Measurements from ENCODE around the gene PPP4R1.
A peak's percentile ranks its signal among the peaks of the same experiment; 100 is the strongest.

PPP4R1 gene, protein sequence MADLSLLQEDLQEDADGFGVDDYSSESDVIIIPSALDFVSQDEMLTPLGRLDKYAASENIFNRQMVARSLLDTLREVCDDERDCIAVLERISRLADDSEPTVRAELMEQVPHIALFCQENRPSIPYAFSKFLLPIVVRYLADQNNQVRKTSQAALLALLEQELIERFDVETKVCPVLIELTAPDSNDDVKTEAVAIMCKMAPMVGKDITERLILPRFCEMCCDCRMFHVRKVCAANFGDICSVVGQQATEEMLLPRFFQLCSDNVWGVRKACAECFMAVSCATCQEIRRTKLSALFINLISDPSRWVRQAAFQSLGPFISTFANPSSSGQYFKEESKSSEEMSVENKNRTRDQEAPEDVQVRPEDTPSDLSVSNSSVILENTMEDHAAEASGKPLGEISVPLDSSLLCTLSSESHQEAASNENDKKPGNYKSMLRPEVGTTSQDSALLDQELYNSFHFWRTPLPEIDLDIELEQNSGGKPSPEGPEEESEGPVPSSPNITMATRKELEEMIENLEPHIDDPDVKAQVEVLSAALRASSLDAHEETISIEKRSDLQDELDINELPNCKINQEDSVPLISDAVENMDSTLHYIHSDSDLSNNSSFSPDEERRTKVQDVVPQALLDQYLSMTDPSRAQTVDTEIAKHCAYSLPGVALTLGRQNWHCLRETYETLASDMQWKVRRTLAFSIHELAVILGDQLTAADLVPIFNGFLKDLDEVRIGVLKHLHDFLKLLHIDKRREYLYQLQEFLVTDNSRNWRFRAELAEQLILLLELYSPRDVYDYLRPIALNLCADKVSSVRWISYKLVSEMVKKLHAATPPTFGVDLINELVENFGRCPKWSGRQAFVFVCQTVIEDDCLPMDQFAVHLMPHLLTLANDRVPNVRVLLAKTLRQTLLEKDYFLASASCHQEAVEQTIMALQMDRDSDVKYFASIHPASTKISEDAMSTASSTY

DNA sequence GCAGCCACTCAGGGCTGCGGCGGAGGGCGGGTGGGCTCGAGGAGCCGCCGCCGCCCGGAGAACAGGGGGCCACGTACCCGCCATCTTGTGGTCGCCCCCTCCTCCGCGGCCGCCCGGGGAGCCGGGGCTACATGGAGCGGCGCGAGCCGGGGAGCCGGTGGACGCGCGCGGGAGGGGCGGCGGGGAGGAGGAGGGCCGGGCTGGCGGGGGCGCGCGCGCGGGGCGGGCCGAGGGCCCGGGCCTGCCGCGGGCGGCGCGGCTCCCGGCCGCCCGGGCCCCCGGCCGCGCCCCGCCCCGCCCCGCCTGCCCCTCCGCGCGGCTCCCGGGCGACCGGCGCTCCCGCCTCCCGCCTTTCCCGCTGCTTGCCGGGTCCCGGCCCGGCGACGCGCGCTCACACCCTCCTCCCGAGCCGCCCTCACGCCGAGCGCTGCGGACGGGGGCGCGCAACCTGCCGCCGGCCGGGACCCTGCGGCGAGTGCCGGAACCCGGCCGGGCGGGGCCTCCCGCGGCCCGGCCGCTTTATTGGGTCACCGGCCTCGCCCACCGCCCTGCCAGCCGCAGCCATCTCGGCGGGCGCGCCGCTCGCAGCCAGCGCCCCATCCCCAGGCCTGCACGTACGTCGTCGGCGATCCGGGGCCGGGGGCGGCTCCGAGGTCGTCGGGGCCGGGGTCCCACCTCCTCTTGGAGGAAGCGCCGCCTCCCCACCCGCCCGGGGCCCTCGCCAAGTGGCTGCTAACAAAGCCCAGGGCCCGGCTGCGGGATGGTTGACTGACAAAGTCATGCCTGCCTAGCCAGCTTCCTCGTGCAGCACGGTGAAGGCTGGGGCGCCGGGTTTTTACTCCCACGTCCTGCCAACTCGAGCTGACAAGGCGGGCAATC, at the start of gene PPP4R1:
PPP4R1 (minus strand) TSS at position 159 of the 879 bp plus-strand sequence; CDS start at position 84, 75 bp downstream.
- Histone ChIP-seq H3K27ac (peak within 1 kb of the TSS; percentile 76), H3K36me3 (ENCODE audit: insufficient read depth) (no peaks in the 10 kb centered on the region), H3K9ac (peak within 1 kb of the TSS; percentile 83), H2AFZ (ENCODE audit: low read depth) (peak within 1 kb of the TSS; percentile 66; the same call in 1 of the 2 replicates), H4K20me1 (ENCODE audit: insufficient read depth) (no peaks in the 10 kb centered on the region), H3K4me3 (IDR thresholded peaks at IDR 0.05; ENCODE audit: insufficient read depth, low read depth, low read length) (no peak within 1 kb of the TSS), H3K79me2 (ENCODE audit: insufficient read depth, low read depth) (peaks cover 40% of the 10 kb centered on the region), H3K27me3 (ENCODE audit: insufficient read depth, low read depth) (no peaks in the 10 kb centered on the region), H3K4me1 (ENCODE audit: low read depth, poor library complexity, severe bottlenecking) (peaks cover 41% of the 10 kb centered on the region), H3K4me2 (peak within 1 kb of the TSS; percentile 93)
- TF ChIP-seq, protein P1, sequence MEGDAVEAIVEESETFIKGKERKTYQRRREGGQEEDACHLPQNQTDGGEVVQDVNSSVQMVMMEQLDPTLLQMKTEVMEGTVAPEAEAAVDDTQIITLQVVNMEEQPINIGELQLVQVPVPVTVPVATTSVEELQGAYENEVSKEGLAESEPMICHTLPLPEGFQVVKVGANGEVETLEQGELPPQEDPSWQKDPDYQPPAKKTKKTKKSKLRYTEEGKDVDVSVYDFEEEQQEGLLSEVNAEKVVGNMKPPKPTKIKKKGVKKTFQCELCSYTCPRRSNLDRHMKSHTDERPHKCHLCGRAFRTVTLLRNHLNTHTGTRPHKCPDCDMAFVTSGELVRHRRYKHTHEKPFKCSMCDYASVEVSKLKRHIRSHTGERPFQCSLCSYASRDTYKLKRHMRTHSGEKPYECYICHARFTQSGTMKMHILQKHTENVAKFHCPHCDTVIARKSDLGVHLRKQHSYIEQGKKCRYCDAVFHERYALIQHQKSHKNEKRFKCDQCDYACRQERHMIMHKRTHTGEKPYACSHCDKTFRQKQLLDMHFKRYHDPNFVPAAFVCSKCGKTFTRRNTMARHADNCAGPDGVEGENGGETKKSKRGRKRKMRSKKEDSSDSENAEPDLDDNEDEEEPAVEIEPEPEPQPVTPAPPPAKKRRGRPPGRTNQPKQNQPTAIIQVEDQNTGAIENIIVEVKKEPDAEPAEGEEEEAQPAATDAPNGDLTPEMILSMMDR (conservative IDR thresholded peaks at IDR 0.05; ENCODE audit: low read depth, low read length), result no peak

DNA sequence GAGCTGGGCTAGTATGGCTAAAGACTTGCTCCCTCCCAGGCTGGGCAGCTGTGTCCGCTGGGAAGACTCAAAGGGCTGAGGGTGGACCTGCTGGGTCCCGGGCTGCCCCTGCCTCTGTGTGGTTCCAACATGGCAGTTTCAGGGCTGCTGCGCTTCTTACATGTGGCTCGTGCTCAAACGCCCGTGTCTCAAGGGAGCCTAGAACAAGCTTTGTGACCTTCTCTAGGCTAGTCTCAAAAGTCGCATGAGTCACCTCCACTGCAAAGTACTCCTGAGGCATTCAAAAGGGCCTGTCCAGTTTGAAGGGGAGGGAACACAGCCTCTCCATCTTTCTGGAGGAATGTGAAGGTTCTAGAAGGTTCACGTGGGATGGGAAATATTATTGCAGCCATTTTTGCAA, 49.0 kb upstream of the PPP4R1 start:
- no peaks in the 10 kb centered on the region for H3K36me3 ChIP-seq (ENCODE audit: insufficient read depth)
- no peaks in the 10 kb centered on the region for H3K79me2 ChIP-seq (ENCODE audit: insufficient read depth, low read depth)
- no peak overlapping the region for H3K4me3 ChIP-seq (IDR thresholded peaks at IDR 0.05; ENCODE audit: insufficient read depth, low read depth, low read length)
- TF ChIP-seq, protein P1 (conservative IDR thresholded peaks at IDR 0.05; ENCODE audit: low read depth, low read length), result no peak
- no peak overlapping the region for H3K4me2 ChIP-seq
- H2AFZ ChIP-seq (ENCODE audit: low read depth), result no peak overlapping the region
- no peak overlapping the region for H3K9ac ChIP-seq
- H3K27ac ChIP-seq, result no peak overlapping the region
- no peaks in the 10 kb centered on the region for H3K27me3 ChIP-seq (ENCODE audit: insufficient read depth, low read depth)
- H3K4me1 ChIP-seq (ENCODE audit: low read depth, poor library complexity, severe bottlenecking), result no peaks in the 10 kb centered on the region
- no peaks in the 10 kb centered on the region for H4K20me1 ChIP-seq (ENCODE audit: insufficient read depth)

DNA sequence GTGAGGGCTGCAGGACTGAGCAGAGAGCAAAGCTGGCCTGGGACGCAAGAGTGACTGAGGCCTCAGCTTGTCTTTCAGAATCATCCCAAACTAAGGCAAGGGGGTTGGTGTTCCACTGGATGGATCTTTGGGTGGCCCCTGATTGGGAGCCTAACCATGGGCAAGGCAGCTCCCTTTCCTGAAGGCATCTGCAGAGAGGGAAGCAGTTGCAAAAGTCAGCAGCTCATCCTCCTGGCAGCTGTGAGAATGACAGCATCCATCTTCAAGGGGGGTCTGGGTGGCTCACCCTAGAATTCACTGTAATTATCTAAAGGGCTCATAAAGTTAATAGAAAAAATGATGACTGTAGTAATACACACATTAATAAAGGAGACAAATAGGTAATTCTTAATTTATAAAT, 47.2 kb upstream of the PPP4R1 start:
- Histone ChIP-seq H3K4me3 (IDR thresholded peaks at IDR 0.05; ENCODE audit: insufficient read depth, low read depth, low read length) (no peak overlapping the region), H4K20me1 (ENCODE audit: insufficient read depth) (no peaks in the 10 kb centered on the region), H3K79me2 (ENCODE audit: insufficient read depth, low read depth) (no peaks in the 10 kb centered on the region), H3K27me3 (ENCODE audit: insufficient read depth, low read depth) (no peaks in the 10 kb centered on the region), H3K36me3 (ENCODE audit: insufficient read depth) (no peaks in the 10 kb centered on the region), H3K9ac (no peak overlapping the region), H3K4me1 (ENCODE audit: low read depth, poor library complexity, severe bottlenecking) (no peaks in the 10 kb centered on the region), H2AFZ (ENCODE audit: low read depth) (no peak overlapping the region), H3K4me2 (no peak overlapping the region), H3K27ac (no peak overlapping the region)
- TF ChIP-seq, protein P1 (conservative IDR thresholded peaks at IDR 0.05; ENCODE audit: low read depth, low read length), result no peak

All from KMS-11 (cell line).